NCI-H2081 (cell line): ENCODE data around the gene RS1.

Experiments used
- DNase-seq, 2 experiments: peaks; one replicate each; lab custom pipeline; 2025; lab: John Stamatoyannopoulos, UW

RS1 gene

GRCh38 chrX:18598413-18598812 is 73.5 kb downstream of the RS1 start:
- no peak for DNase-seq

- DNase-seq = no peak
Measured at GRCh38 chrX:18596096-18596495, 75.8 kb downstream of the RS1 start.

GRCh38 chrX:18594079-18594478 is 77.8 kb downstream of the RS1 start:
- DNase-seq = no peak

GRCh38 chrX:18591834-18592233 is 80.1 kb downstream of the RS1 start:
- no peak for DNase-seq
